ENCODE measurements around the gene FTO.

DNA sequence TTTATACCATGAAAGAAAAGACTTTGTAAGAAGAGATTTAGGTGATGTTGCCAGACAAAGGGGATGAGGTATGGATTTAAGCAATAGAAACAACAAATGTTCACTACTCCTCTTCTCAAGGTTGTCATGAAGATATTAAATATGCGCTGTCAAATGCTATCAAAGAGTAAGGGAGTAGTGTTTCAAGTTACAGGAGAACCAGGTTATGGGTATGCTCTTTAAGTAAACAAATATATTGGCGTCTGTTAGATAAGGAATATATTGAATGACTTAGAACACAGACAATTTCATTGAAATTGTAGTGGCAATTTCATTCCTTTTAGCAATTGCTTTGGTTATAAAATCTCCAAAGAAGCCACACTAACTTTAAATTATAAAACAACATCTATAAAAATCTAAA lies 229.0 kb downstream of the FTO start:
- TF ChIP-seq, protein P1, sequence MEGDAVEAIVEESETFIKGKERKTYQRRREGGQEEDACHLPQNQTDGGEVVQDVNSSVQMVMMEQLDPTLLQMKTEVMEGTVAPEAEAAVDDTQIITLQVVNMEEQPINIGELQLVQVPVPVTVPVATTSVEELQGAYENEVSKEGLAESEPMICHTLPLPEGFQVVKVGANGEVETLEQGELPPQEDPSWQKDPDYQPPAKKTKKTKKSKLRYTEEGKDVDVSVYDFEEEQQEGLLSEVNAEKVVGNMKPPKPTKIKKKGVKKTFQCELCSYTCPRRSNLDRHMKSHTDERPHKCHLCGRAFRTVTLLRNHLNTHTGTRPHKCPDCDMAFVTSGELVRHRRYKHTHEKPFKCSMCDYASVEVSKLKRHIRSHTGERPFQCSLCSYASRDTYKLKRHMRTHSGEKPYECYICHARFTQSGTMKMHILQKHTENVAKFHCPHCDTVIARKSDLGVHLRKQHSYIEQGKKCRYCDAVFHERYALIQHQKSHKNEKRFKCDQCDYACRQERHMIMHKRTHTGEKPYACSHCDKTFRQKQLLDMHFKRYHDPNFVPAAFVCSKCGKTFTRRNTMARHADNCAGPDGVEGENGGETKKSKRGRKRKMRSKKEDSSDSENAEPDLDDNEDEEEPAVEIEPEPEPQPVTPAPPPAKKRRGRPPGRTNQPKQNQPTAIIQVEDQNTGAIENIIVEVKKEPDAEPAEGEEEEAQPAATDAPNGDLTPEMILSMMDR (IDR thresholded peaks at IDR 0.05) = no peak
- TF ChIP-seq POLR2A (IDR thresholded peaks at IDR 0.05) (no peak), POLR2AphosphoS5 (IDR thresholded peaks at IDR 0.05) (no peak), EP300 (IDR thresholded peaks at IDR 0.05) (no peak)
